ENCODE data around the gene MBD3L1. TPM values are rescaled to one million over a fixed set of nuclear protein-coding genes. Genes with fewer than 3 reads are reported as not detected.

Gene MBD3L1
- total and polyA plus RNA-seq, 4 donors: not detected

GRCh38 chr19:8840708-8841107 lies 8.5 kb downstream of the MBD3L1 start:
- ATAC-seq (ENCODE audit: insufficient read depth, low FRiP score): no peak
- no peak overlapping the region for H3K9ac ChIP-seq (ENCODE audit: insufficient read depth in 1 of 2, low read length in 2 of 2)
- no peaks in the 10 kb centered on the region for H3K36me3 ChIP-seq (ENCODE audit: control insufficient read depth in 4 of 4, insufficient read depth in 4 of 4, low read length in 4 of 4)
- H3K27ac ChIP-seq (ENCODE audit: low read depth in 1 of 2, low read length in 1 of 2): no peak overlapping the region
- DNase-seq: no peak
- peaks cover 0 to 4% (median 0%) of the 10 kb centered on the region in 4 donors for H3K9me3 ChIP-seq (ENCODE audit: control insufficient read depth in 4 of 4, insufficient read depth in 3 of 4, low read length in 3 of 4)
- no peak for TF ChIP-seq CTCF (IDR thresholded peaks at IDR 0.05; ENCODE audit: control extremely low read depth, extremely low read depth)
- 87 to 96% methylated on average over 5 of the region's 5 CpGs for WGBS, 2 donors
- H3K4me1 ChIP-seq (ENCODE audit: control insufficient read depth in 5 of 5, insufficient read depth in 5 of 5, low read length in 5 of 5): no peaks in the 10 kb centered on the region
- no peak overlapping the region for H3K4me3 ChIP-seq
- no peaks in the 10 kb centered on the region for H3K27me3 ChIP-seq (ENCODE audit: control insufficient read depth in 3 of 3, insufficient read depth in 3 of 3, low read length in 2 of 3)

- Histone ChIP-seq H3K27me3 (ENCODE audit: control insufficient read depth in 3 of 3, insufficient read depth in 3 of 3, low read length in 2 of 3) (peaks cover 0 to 3% (median 0%) of the 10 kb centered on the region in 3 donors), H3K27ac (ENCODE audit: low read depth in 1 of 2, low read length in 1 of 2) (no peak overlapping the region), H3K4me1 (ENCODE audit: control insufficient read depth in 5 of 5, insufficient read depth in 5 of 5, low read length in 5 of 5) (no peaks in the 10 kb centered on the region), H3K9me3 (ENCODE audit: control insufficient read depth in 4 of 4, insufficient read depth in 3 of 4, low read length in 3 of 4) (peaks cover 0 to 25% (median 3%) of the 10 kb centered on the region in 4 donors), H3K4me3 (no peak overlapping the region), H3K9ac (ENCODE audit: insufficient read depth in 1 of 2, low read length in 2 of 2) (no peak overlapping the region), H3K36me3 (ENCODE audit: control insufficient read depth in 4 of 4, insufficient read depth in 4 of 4, low read length in 4 of 4) (no peaks in the 10 kb centered on the region)
- 80 to 83% methylated on average over 3 of the region's 3 CpGs for WGBS, 2 donors
- DNase-seq (no peak), ATAC-seq (ENCODE audit: insufficient read depth, low FRiP score) (no peak)
- no peak for TF ChIP-seq CTCF (IDR thresholded peaks at IDR 0.05; ENCODE audit: control extremely low read depth, extremely low read depth)
Measured at GRCh38 chr19:8846819-8847218, 14.6 kb downstream of the MBD3L1 start.

GRCh38 chr19:8849232-8849631 lies 17.1 kb downstream of the MBD3L1 start:
- Histone ChIP-seq H3K36me3 (ENCODE audit: control insufficient read depth in 4 of 4, insufficient read depth in 4 of 4, low read length in 4 of 4) (no peaks in the 10 kb centered on the region), H3K4me1 (ENCODE audit: control insufficient read depth in 5 of 5, insufficient read depth in 5 of 5, low read length in 5 of 5) (no peaks in the 10 kb centered on the region), H3K4me3 (no peak overlapping the region), H3K9me3 (ENCODE audit: control insufficient read depth in 4 of 4, insufficient read depth in 3 of 4, low read length in 3 of 4) (peaks cover 0 to 23% (median 3%) of the 10 kb centered on the region in 4 donors), H3K27ac (ENCODE audit: low read depth in 1 of 2, low read length in 1 of 2) (no peak overlapping the region), H3K9ac (ENCODE audit: insufficient read depth in 1 of 2, low read length in 2 of 2) (no peak overlapping the region), H3K27me3 (ENCODE audit: control insufficient read depth in 3 of 3, insufficient read depth in 3 of 3, low read length in 2 of 3) (peaks cover 0 to 3% (median 0%) of the 10 kb centered on the region in 3 donors)
- ATAC-seq (ENCODE audit: insufficient read depth, low FRiP score) (no peak), DNase-seq (peak in 1 of 3 donors; percentile 17)
- no peak for TF ChIP-seq CTCF (IDR thresholded peaks at IDR 0.05; ENCODE audit: control extremely low read depth, extremely low read depth)
- 92 to 98% methylated on average over 2 of the region's 2 CpGs for WGBS, 2 donors

- DNase-seq (no peak), ATAC-seq (ENCODE audit: insufficient read depth, low FRiP score) (no peak)
- Histone ChIP-seq H3K27me3 (ENCODE audit: control insufficient read depth in 3 of 3, insufficient read depth in 3 of 3, low read length in 2 of 3) (peaks cover 0 to 3% (median 0%) of the 10 kb centered on the region in 3 donors), H3K36me3 (ENCODE audit: control insufficient read depth in 4 of 4, insufficient read depth in 4 of 4, low read length in 4 of 4) (no peaks in the 10 kb centered on the region), H3K9me3 (ENCODE audit: control insufficient read depth in 4 of 4, insufficient read depth in 3 of 4, low read length in 3 of 4) (peaks cover 0 to 23% (median 3%) of the 10 kb centered on the region in 4 donors), H3K4me1 (ENCODE audit: control insufficient read depth in 5 of 5, insufficient read depth in 5 of 5, low read length in 5 of 5) (no peaks in the 10 kb centered on the region), H3K27ac (ENCODE audit: low read depth in 1 of 2, low read length in 1 of 2) (no peak overlapping the region), H3K4me3 (no peak overlapping the region), H3K9ac (ENCODE audit: insufficient read depth in 1 of 2, low read length in 2 of 2) (no peak overlapping the region)
- no peak for TF ChIP-seq CTCF (IDR thresholded peaks at IDR 0.05; ENCODE audit: control extremely low read depth, extremely low read depth)
- 89 to 94% methylated on average over 3 of the region's 3 CpGs for WGBS, 2 donors
Measured at GRCh38 chr19:8850488-8850887, 18.3 kb downstream of the MBD3L1 start.

Data from lung (tissue), 12 donors.